MCF 10A (cell line): ENCODE results near the gene MCM7. TPM values are rescaled to one million over a fixed set of nuclear protein-coding genes. Genes with fewer than 3 reads are reported as not detected.

ENCODE experiments used
- BruUV-seq: library from RNA; stranded (reverse); fragments of 400-500 nt; replicated peaks from 2 replicates; lab custom pipeline; 2021; lab: Mats Ljungman, UMichigan
- CTCF ChIA-PET: fragments of 300-600 bp; sonication (Branson Sonifier 250); formaldehyde crosslinking; extraction: SDS; loops from one replicate; lab custom pipeline; 2021; ENCODE audit warnings: antibody characterized with exemption, inconsistent platforms; lab: Yijun Ruan, JAX
- POLR2A ChIA-PET: fragments of 300-600, 350-650 bp; sonication (Branson Sonifier 250); formaldehyde crosslinking; extraction: SDS; loops from one replicate; lab custom pipeline; 2020; ENCODE audit warnings: antibody characterized with exemption, inconsistent platforms; lab: Yijun Ruan, JAX
- DNase-seq: peaks from one replicate; pipeline ENCODE4 v3.0.0-alpha.2; 2018; ENCODE audit not compliant: unreplicated experiment
- H3K27ac Mint-ChIP-seq: one replicate; pipeline ENCODE4 v1.8.0; 2022; ENCODE audit warnings: mild to moderate bottlenecking, low read depth, mixed read lengths; ENCODE audit not compliant: unreplicated experiment
- H3K27me3 Mint-ChIP-seq: one replicate; pipeline ENCODE4 v1.8.0; 2022; ENCODE audit warnings: mixed read lengths; ENCODE audit not compliant: insufficient read depth, unreplicated experiment
- H3K36me3 Mint-ChIP-seq: one replicate; pipeline ENCODE4 v1.8.0; 2022; ENCODE audit warnings: mild to moderate bottlenecking, moderate library complexity, mixed read lengths; ENCODE audit not compliant: insufficient read depth, unreplicated experiment
- H3K4me1 Mint-ChIP-seq: one replicate; pipeline ENCODE4 v1.8.0; 2022; ENCODE audit warnings: mixed read lengths; ENCODE audit not compliant: insufficient read depth, unreplicated experiment
- H3K4me3 Mint-ChIP-seq: one replicate; pipeline ENCODE4 v1.8.0; 2022; ENCODE audit warnings: mild to moderate bottlenecking, moderate library complexity, mixed read lengths; ENCODE audit not compliant: unreplicated experiment
- H3K9me3 Mint-ChIP-seq: one replicate; pipeline ENCODE4 v1.8.0; 2022; ENCODE audit warnings: mixed read lengths; ENCODE audit not compliant: unreplicated experiment
- CTCF ChIP-seq: fragments of 200-600 bp; IDR thresholded peaks from one replicate; pipeline ENCODE4 v1.8.0; 2022; ENCODE audit warnings: antibody characterized with exemption, mild to moderate bottlenecking; ENCODE audit not compliant: unreplicated experiment
- intact Hi-C: fragments of 100-400 bp; cut with micrococcal nuclease; formaldehyde crosslinking; loops from 2 replicates; pipeline ENCODE4 v1.14.1; 2022
- total RNA-seq: library from RNA; stranded (reverse); gene quantifications from 2 replicates; pipeline ENCODE4 v1.2.3, GENCODE V29; 2022

MCM7 gene
- total RNA-seq, 1 experiment from 2014 or later, result 67.8 TPM

- BruUV-seq, result no TSS peak
- Mint-ChIP-seq H3K4me3 (no peak overlapping the region), H3K27me3 (no peaks in the 10 kb centered on the region), H3K9me3 (no peaks in the 10 kb centered on the region), H3K36me3 (peaks cover 96% of the 10 kb centered on the region), H3K27ac (peak overlapping the region; percentile 54), H3K4me1 (peaks cover 28% of the 10 kb centered on the region)
- ChIA-PET CTCF (interaction anchor here (0.9 to 1.1 kb wide), 2 partner anchors 13 to 104 kb away, joined by 3 to 4 read pairs; no protein-coding TSS in a partner anchor), POLR2A (interaction anchor here (0.5 to 1.1 kb wide), 3 partner anchors 58 to 177 kb away, joined by 3 to 4 read pairs (median 3); no protein-coding TSS in a partner anchor)
- no peak for DNase-seq
- TF ChIP-seq CTCF, result no peak
- intact Hi-C loops, result no loop called here
Measured at GRCh38 chr7:100095704-100096103, 5.5 kb downstream of the MCM7 start.

GRCh38 chr7:100095289-100095688, 5.9 kb downstream of the MCM7 start:
- no peaks in the 10 kb centered on the region for H3K9me3 Mint-ChIP-seq
- H3K27ac Mint-ChIP-seq, result peak overlapping the region; percentile 54
- DNase-seq, result no peak
- no peaks in the 10 kb centered on the region for H3K27me3 Mint-ChIP-seq
- no peak for TF ChIP-seq CTCF
- CTCF ChIA-PET, result interaction anchor here (0.6 to 0.9 kb wide), 2 partner anchors 13 to 580 kb away, joined by 3 to 4 read pairs; no protein-coding TSS in a partner anchor
- peaks cover 96% of the 10 kb centered on the region for H3K36me3 Mint-ChIP-seq
- BruUV-seq, result no TSS peak
- H3K4me1 Mint-ChIP-seq, result peaks cover 30% of the 10 kb centered on the region
- POLR2A ChIA-PET, result interaction anchor here (0.6 to 1.1 kb wide), 3 partner anchors 28 to 177 kb away, joined by 3 to 4 read pairs (median 3); no protein-coding TSS in a partner anchor
- H3K4me3 Mint-ChIP-seq, result no peak overlapping the region
- intact Hi-C loops, result no loop called here

- ChIA-PET CTCF (interaction anchor here (0.6 to 1.2 kb wide), 2 partner anchors 12 to 71 kb away, joined by 3 read pairs; no protein-coding TSS in a partner anchor), POLR2A (no interaction called here)
- Mint-ChIP-seq H3K36me3 (peaks cover 95% of the 10 kb centered on the region), H3K9me3 (no peaks in the 10 kb centered on the region), H3K4me1 (peaks cover 29% of the 10 kb centered on the region), H3K27me3 (no peaks in the 10 kb centered on the region), H3K27ac (peak overlapping the region; percentile 11), H3K4me3 (no peak overlapping the region)
- no peak for DNase-seq
- intact Hi-C loops, result no loop called here
- BruUV-seq, result no TSS peak
- no peak for TF ChIP-seq CTCF
Measured at GRCh38 chr7:100093925-100094486, 7.2 kb downstream of the MCM7 start.

DNA sequence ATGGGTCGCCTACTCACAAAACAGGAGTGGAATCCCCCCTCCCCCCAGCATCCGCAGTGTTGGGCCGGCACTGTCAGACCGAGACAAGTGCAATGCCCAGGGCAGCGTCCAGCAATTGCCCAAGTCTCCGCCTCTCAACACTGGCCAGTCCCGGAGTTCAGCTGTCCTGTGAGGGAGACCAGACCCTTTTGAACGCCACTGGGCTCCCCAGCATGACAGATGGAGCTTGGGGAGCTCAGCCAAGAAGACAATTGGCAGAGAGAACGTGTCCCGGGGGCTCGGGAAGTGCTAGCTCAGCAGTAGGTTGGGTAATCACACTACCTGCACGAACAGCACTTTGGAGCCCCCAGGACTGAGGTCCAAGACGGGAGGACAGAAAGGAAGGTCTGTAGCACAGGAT, 7.7 kb downstream of the MCM7 start:
- intact Hi-C loops, result no loop called here
- no peak for TF ChIP-seq CTCF
- H3K4me3 Mint-ChIP-seq, result no peak overlapping the region
- ChIA-PET POLR2A (no interaction called here), CTCF (interaction anchor here (0.6 to 1.2 kb wide), 2 partner anchors 11 to 72 kb away, joined by 3 read pairs; no protein-coding TSS in a partner anchor)
- DNase-seq, result no peak
- H3K9me3 Mint-ChIP-seq, result no peaks in the 10 kb centered on the region
- H3K4me1 Mint-ChIP-seq, result peaks cover 25% of the 10 kb centered on the region
- H3K27me3 Mint-ChIP-seq, result no peaks in the 10 kb centered on the region
- peak overlapping the region; percentile 11 for H3K27ac Mint-ChIP-seq
- H3K36me3 Mint-ChIP-seq, result peaks cover 94% of the 10 kb centered on the region
- no TSS peak for BruUV-seq
